GM19468 (cell line): Measurements from ENCODE around the gene ADGB.
A peak's percentile ranks its signal among the peaks of the same experiment; 100 is the strongest.

ENCODE experiments used
- ATAC-seq: cut with Tn5 transposase; IDR thresholded peaks from one replicate; pipeline ENCODE4 v1.9.1; 2021; ENCODE audit warnings: mild to moderate bottlenecking, moderate library complexity, moderate number of reproducible peaks; ENCODE audit not compliant: unreplicated experiment; ENCODE audit errors: extremely low read depth

The ADGB gene

GRCh38 chr6:146620655-146621054 lies 21.9 kb downstream of the ADGB start:
- ATAC-seq, result no peak

GRCh38 chr6:146628350-146628749 lies 29.6 kb downstream of the ADGB start:
- no peak for ATAC-seq

GRCh38 chr6:146634022-146634421 lies 35.2 kb downstream of the ADGB start:
- no peak for ATAC-seq

GRCh38 chr6:146635165-146635564 lies 36.4 kb downstream of the ADGB start:
- no peak for ATAC-seq

GRCh38 chr6:146636481-146636880 lies 37.7 kb downstream of the ADGB start:
- ATAC-seq, result no peak

GRCh38 chr6:146642921-146643320 lies 44.1 kb downstream of the ADGB start:
- no peak for ATAC-seq

- no peak for ATAC-seq
Measured at GRCh38 chr6:146650799-146651481, 52.2 kb downstream of the ADGB start.

GRCh38 chr6:146651482-146651863 lies 52.7 kb downstream of the ADGB start:
- ATAC-seq, result no peak

- ATAC-seq, result no peak
Measured at GRCh38 chr6:146657432-146657831, 58.7 kb downstream of the ADGB start.

- ATAC-seq, result no peak
Measured at GRCh38 chr6:146664871-146665360, 66.1 kb downstream of the ADGB start.

- no peak for ATAC-seq
Measured at GRCh38 chr6:146666909-146667308, 68.1 kb downstream of the ADGB start.

- ATAC-seq, result no peak
Measured at GRCh38 chr6:146670161-146670560, 71.4 kb downstream of the ADGB start.

GRCh38 chr6:146673069-146673468 lies 74.3 kb downstream of the ADGB start:
- no peak for ATAC-seq

GRCh38 chr6:146679386-146679785 lies 80.6 kb downstream of the ADGB start:
- ATAC-seq, result no peak

- no peak for ATAC-seq
Measured at GRCh38 chr6:146682919-146683318, 84.1 kb downstream of the ADGB start.

- ATAC-seq, result no peak
Measured at GRCh38 chr6:146689806-146690205, 91.0 kb downstream of the ADGB start.

GRCh38 chr6:146693342-146693741 lies 94.6 kb downstream of the ADGB start:
- ATAC-seq, result no peak

- ATAC-seq, result no peak
Measured at GRCh38 chr6:146697921-146698320, 99.1 kb downstream of the ADGB start.

- ATAC-seq, result peak; percentile 63
Measured at GRCh38 chr6:146700078-146700686, 101.4 kb downstream of the ADGB start.

- ATAC-seq, result no peak
Measured at GRCh38 chr6:146701632-146702031, 102.9 kb downstream of the ADGB start.

- no peak for ATAC-seq
Measured at GRCh38 chr6:146709036-146709622, 110.4 kb downstream of the ADGB start.

GRCh38 chr6:146719387-146719786 lies 120.6 kb downstream of the ADGB start:
- ATAC-seq, result no peak
